HepG2 (cell line): ENCODE data around the gene ZFP3. TPM values are rescaled to one million over a fixed set of nuclear protein-coding genes. Genes with fewer than 3 reads are reported as not detected.

Experiments
- ATAC-seq: fragments of 200-7000 bp; cut with Tn5 transposase; 3 replicates; pipeline ENCODE4 v1.9.1; 2020; ENCODE audit warnings: mild to moderate bottlenecking, moderate library complexity
- BruUV-seq: library from RNA; stranded (reverse); fragments of 400-500 nt; replicated peaks from 2 replicates; lab custom pipeline; 2021; lab: Mats Ljungman, UMichigan
- CTCF ChIA-PET: fragments of 300-600 bp; formaldehyde crosslinking; extraction: SDS; loops from one replicate; lab custom pipeline; 2021; ENCODE audit warnings: low total read pairs, inconsistent platforms, low intra/inter-chr PET ratio; lab: Yijun Ruan, JAX
- POLR2A ChIA-PET: fragments of 350-600 bp; sonication (Branson Sonifier 250); formaldehyde crosslinking; loops from one replicate; lab custom pipeline; 2020; ENCODE audit warnings: antibody characterized with exemption, inconsistent platforms; lab: Yijun Ruan, JAX
- DNase-seq: peaks from one replicate; pipeline ENCODE4 v3.0.0-alpha.2; 2015; ENCODE audit warnings: low spot score
- FAIRE-seq: peaks from 3 replicates; lab custom pipeline; 2011; peaks lifted over from hg19 to GRCh38; lab: Jason Lieb, UNC
- H2AFZ ChIP-seq: one replicate; pipeline ENCODE4 v1.6.1; 2011; ENCODE audit warnings: low read length, inconsistent platforms
- H3K27ac ChIP-seq: fragments of 300-600 bp; 3 replicates; pipeline ENCODE4 v1.8.0; 2011; ENCODE audit warnings: mixed run types, mild to moderate bottlenecking, mixed read lengths, low read length, inconsistent platforms; ENCODE audit not compliant: insufficient read depth; ENCODE audit errors: extremely low read length
- H3K27me3 ChIP-seq, 2 experiments: fragments of 200-600 bp in 1 of 2; 2 replicates in 1 of 2; 3 replicates in 1 of 2; pipeline versions ENCODE4 v1.6.0 to v1.8.0; 2011; ENCODE audit warnings: low read length in 2 of 2, mild to moderate bottlenecking in 2 of 2, moderate library complexity in 2 of 2, inconsistent platforms in 1 of 2; ENCODE audit not compliant: insufficient read depth in 2 of 2, control insufficient read depth in 1 of 2
- H3K36me3 ChIP-seq, 2 experiments: fragments of 200-600 bp in 1 of 2; replicated peaks in 1 of 2; 2 replicates in 1 of 2; 3 replicates in 1 of 2; pipeline versions ENCODE4 v1.5.1 to v1.8.0; 2011; ENCODE audit warnings: low read length in 2 of 2, inconsistent platforms in 1 of 2; ENCODE audit not compliant: insufficient read depth in 2 of 2, control insufficient read depth in 1 of 2
- H3K4me1 ChIP-seq: 2 replicates; pipeline ENCODE4 v1.5.1; 2012; ENCODE audit warnings: low read length, inconsistent platforms; ENCODE audit not compliant: insufficient read depth
- H3K4me2 ChIP-seq: 2 replicates; pipeline ENCODE4 v1.6.0; 2011; ENCODE audit warnings: low read depth, low read length, inconsistent platforms
- H3K4me3 ChIP-seq, 3 experiments: fragments of 200-600 bp in 1 of 3; sonication (generic), shearing (Covaris generic) in 1 of 3; replicated peaks in 1 of 3; 2 replicates each; pipeline ENCODE4 v1.5.1; 2011 to 2016; ENCODE audit warnings: low read length in 3 of 3, inconsistent platforms in 2 of 3, low read depth in 2 of 3, mild to moderate bottlenecking in 2 of 3, control low read depth in 1 of 3, mixed read lengths in 1 of 3; ENCODE audit not compliant: insufficient read depth in 1 of 3
- H3K79me2 ChIP-seq: one replicate; pipeline ENCODE4 v1.6.1; 2011; ENCODE audit warnings: low read length, inconsistent platforms; ENCODE audit not compliant: insufficient read depth
- H3K9ac ChIP-seq: 2 replicates; pipeline ENCODE4 v1.6.0; 2011; ENCODE audit warnings: mild to moderate bottlenecking, low read depth, low read length, inconsistent platforms; ENCODE audit not compliant: insufficient read depth
- H3K9me3 ChIP-seq: 2 replicates; pipeline ENCODE4 v1.5.1; 2012; ENCODE audit warnings: mild to moderate bottlenecking, low read length
- H4K20me1 ChIP-seq: 2 replicates; pipeline ENCODE4 v1.6.0; 2011; ENCODE audit warnings: inconsistent platforms, mild to moderate bottlenecking, low read length, moderate library complexity; ENCODE audit not compliant: insufficient read depth
- AKNA ChIP-seq: sonication (generic); formaldehyde crosslinking; IDR thresholded peaks from 2 replicates; pipeline ENCODE4 v1.4.0; 2020; ENCODE audit warnings: missing genetic modification reagents, borderline replicate concordance
- GTF2F1 ChIP-seq: fragments of 150-350 bp; IDR thresholded peaks from 2 replicates; pipeline ENCODE4 v1.6.1; 2014; ENCODE audit warnings: low read length
- NR3C1 ChIP-seq: sonication (generic); formaldehyde crosslinking; IDR thresholded peaks from 2 replicates; pipeline ENCODE4 v1.4.0; 2020; ENCODE audit warnings: missing genetic modification reagents
- ZBTB40 ChIP-seq, 2 experiments: fragments of 450-650 bp in 1 of 2; sonication (generic) in 1 of 2; formaldehyde crosslinking in 1 of 2; IDR thresholded peaks; 2 replicates each; pipeline versions ENCODE4 v1.6.1 to v1.8.0; 2016 to 2022; ENCODE audit warnings: antibody characterized with exemption in 1 of 2, mild to moderate bottlenecking in 1 of 2, missing genetic modification reagents in 1 of 2
- WGBS: methylation state at CpG from one replicate; pipeline ENCODE4 v1.1.6; 2017; ENCODE audit warnings: low lambda C conversion rate; 5-methylcytosine and 5-hydroxymethylcytosine counted together
- in situ Hi-C: cut with HindIII; loops from 2 replicates; pipeline ENCODE4 v1.10.0; 2017; ENCODE audit warnings: low pct_unique_long_range_greater_than_20kb; ENCODE audit not compliant: extremely low pct_ligation_motif_present
- intact Hi-C: fragments of 100-400 bp; cut with micrococcal nuclease; formaldehyde crosslinking; loops from one replicate; pipeline ENCODE4 v1.10.0; 2022; ENCODE audit not compliant: unreplicated experiment
- polyA plus RNA-seq, 8 experiments: library from polyadenylated mRNA; depleted of rRNA in 3 of 8; stranded (reverse) in 7 of 8; unstranded in 1 of 8; fragments of >200 nt; fragmentation: Illumina TruSeq in 4 of 8; extraction: Trizol in 4 of 8; gene quantifications; 2 replicates each; pipeline versions ENCODE4 v1.2.1 to v1.2.3, GENCODE V29; 2011 to 2016; ENCODE audit warnings: low read depth in 4 of 8, missing spikeins in 1 of 8, mixed read lengths in 1 of 8; ENCODE audit not compliant: insufficient read depth in 1 of 8
- total RNA-seq, 5 experiments: library from RNA; depleted of rRNA; stranded (reverse); fragments of >200 nt; fragmentation: Illumina TruSeq; extraction: Trizol; gene quantifications; 2 replicates each; pipeline ENCODE4 v1.2.3, GENCODE V29; 2016; ENCODE audit warnings: low read depth in 1 of 5
- TF ChIP-seq, protein P1 (sequence below): sonication (generic); formaldehyde crosslinking; conservative IDR thresholded peaks from 2 replicates; pipeline ENCODE4 v1.4.0; 2020; ENCODE audit warnings: mild to moderate bottlenecking, missing genetic modification reagents, moderate library complexity

Gene ZFP3
- total and polyA plus RNA-seq, 2 of the 13 experiments (the other 11 are each of a cell fraction or from before 2014, with no cell fraction given): not detected

DNA sequence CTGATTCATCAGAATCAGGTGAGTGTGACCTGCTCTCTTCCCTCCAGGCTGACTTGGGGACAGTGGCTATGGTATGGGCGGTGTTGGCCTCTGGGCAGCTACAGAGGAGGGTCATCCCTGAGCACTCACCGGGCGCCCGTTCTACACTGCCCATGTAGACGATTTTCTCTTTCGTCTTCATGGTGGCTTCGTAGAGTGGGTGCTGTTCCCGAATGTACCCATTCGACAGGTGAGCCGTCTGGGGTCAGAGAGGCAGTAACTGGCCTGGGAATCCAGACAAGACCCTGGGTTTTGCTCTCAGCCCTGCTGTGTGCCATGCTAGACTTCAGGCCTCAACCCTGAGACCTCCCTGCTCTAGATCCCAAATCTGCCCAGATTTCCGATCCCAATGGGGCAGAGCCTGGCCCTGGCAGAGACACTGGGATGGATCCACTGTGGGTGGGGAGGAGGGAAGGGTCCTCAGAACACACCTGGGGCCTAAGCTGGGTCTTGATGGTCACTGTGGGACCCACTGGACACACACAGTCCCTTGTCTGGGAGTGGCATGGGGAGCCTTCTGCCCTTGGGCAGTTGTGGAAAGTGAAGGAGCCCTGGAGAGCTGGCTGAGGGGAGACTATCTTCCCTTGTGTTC, 50.8 kb downstream of the ZFP3 start:
- no peaks in the 10 kb centered on the region for H3K9me3 ChIP-seq
- CTCF ChIA-PET: no interaction called here
- TF ChIP-seq NR3C1 (CRISPR knock-in tag) (no peak), AKNA (CRISPR knock-in tag) (no peak), ZBTB40 (IDR thresholded peaks at IDR 0.05) (no peak), ZBTB40 (CRISPR knock-in tag; IDR thresholded peaks at IDR 0.05) (no peak), GTF2F1 (no peak)
- TF ChIP-seq, protein P1, sequence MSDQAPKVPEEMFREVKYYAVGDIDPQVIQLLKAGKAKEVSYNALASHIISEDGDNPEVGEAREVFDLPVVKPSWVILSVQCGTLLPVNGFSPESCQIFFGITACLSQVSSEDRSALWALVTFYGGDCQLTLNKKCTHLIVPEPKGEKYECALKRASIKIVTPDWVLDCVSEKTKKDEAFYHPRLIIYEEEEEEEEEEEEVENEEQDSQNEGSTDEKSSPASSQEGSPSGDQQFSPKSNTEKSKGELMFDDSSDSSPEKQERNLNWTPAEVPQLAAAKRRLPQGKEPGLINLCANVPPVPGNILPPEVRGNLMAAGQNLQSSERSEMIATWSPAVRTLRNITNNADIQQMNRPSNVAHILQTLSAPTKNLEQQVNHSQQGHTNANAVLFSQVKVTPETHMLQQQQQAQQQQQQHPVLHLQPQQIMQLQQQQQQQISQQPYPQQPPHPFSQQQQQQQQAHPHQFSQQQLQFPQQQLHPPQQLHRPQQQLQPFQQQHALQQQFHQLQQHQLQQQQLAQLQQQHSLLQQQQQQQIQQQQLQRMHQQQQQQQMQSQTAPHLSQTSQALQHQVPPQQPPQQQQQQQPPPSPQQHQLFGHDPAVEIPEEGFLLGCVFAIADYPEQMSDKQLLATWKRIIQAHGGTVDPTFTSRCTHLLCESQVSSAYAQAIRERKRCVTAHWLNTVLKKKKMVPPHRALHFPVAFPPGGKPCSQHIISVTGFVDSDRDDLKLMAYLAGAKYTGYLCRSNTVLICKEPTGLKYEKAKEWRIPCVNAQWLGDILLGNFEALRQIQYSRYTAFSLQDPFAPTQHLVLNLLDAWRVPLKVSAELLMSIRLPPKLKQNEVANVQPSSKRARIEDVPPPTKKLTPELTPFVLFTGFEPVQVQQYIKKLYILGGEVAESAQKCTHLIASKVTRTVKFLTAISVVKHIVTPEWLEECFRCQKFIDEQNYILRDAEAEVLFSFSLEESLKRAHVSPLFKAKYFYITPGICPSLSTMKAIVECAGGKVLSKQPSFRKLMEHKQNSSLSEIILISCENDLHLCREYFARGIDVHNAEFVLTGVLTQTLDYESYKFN (CRISPR knock-in tag): no peak

More for the DNA sequence above, 50.8 kb downstream of the ZFP3 start:
- FAIRE-seq (no peak), ATAC-seq (no peak), DNase-seq (no peak)
- Histone ChIP-seq H3K9ac (no peak overlapping the region), H3K36me3 (no peaks in the 10 kb centered on the region), H3K27ac (no peak overlapping the region), H4K20me1 (no peaks in the 10 kb centered on the region), H3K4me3 (no peak overlapping the region), H3K4me2 (no peak overlapping the region), H3K79me2 (no peaks in the 10 kb centered on the region), H2AFZ (no peak overlapping the region), H3K27me3 (peaks cover 0 to 15% of the 10 kb centered on the region in 2 experiments; a peak in 3 of 5 replicates), H3K4me1 (no peaks in the 10 kb centered on the region)
- in situ Hi-C loops: no loop called here
- intact Hi-C loops: no loop called here
- POLR2A ChIA-PET: no interaction called here
- WGBS: 36% methylated on average over 5 of the region's 11 CpGs
- no TSS peak for BruUV-seq
